HG03045 (cell line): ENCODE data around the gene AGAP4.
"Not testable (repeated sequence)": the region's sequence is repeated elsewhere in the genome, so short reads cannot be mapped to it uniquely, and the experiment has no call there.

Experiments
- ATAC-seq: cut with Tn5 transposase; IDR thresholded peaks from one replicate; pipeline ENCODE4 v1.9.1; 2021; ENCODE audit warnings: mild to moderate bottlenecking, moderate library complexity; ENCODE audit not compliant: unreplicated experiment

Gene AGAP4

DNA sequence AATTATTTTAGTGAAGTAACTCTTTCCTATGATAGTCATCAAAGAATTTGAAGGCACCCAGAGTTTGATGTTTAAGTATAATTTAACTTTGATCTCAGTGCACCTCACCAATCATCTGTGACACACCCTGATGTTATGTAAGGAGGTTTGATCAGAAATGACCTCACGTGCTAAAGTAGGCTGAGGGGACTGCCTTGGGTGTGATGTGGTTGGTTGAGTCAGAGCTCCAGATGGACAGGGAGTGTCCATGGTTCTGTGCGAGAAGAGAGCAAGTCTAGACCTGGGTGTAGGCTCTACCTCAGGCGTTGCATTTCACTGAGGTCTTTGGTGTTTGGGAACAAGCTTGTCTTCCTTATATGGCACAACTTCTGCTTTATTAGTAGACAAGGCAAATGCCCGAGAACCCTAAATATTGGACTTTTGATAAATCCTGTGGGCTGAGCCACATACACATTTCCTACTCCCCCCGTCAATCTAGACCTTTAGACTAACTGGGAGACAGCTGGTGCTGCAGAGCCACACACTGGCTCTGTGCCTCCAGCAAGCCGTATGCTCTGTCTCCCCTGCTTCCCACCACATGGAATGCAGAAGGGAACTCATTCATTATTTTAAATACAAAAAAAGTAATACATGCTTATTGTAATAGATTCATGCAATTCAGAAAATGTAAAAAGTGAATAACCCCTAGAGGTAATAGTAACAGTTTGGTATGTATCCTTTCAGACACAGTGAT, 56.4 kb downstream of the AGAP4 start:
- ATAC-seq = not testable (repeated sequence)

DNA sequence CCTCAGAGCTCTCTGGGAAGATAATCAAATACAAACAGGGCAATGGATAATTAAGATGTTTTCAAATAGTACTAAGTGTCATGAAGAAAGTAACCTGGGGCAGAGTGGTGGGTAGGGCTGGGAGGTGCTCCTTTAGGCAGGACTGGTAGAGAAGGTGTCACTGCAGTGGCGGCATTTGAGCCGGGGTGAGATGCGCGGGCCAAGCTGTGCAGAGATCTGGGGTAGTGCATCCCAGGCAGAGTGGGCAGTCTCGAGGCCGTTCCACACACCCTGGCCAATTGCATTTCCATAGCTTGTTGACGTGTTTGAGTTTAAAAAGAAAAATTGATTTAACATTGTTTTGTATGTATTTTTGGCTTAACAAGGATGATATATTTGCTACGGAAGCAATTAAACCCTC, 57.3 kb downstream of the AGAP4 start:
- not testable (repeated sequence) for ATAC-seq

DNA sequence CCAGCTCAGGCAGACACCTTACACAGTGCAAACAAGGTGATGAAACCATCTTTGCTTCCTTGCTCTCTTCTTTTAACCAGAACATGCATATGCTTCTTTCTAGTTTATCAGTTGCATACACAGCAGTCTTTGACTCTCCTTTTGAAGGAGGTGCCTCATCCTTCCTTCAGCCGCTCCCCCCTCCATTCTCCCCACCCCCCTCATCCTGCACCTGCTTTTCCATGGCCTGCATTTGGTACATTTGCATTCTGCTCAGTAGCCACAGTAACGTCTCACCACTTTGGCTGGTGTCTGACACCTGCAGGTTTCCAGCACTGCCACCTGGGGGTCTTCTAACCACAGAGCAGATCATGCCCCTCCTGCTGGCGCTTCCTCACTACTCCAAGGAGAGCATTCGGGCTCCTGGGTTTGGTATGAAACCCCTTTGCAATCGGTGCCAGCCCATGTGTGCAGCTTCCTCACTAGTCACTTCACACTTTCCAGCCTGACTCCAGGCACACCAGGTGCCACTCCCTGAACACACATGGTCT, 60.0 kb downstream of the AGAP4 start:
- not testable (repeated sequence) for ATAC-seq

DNA sequence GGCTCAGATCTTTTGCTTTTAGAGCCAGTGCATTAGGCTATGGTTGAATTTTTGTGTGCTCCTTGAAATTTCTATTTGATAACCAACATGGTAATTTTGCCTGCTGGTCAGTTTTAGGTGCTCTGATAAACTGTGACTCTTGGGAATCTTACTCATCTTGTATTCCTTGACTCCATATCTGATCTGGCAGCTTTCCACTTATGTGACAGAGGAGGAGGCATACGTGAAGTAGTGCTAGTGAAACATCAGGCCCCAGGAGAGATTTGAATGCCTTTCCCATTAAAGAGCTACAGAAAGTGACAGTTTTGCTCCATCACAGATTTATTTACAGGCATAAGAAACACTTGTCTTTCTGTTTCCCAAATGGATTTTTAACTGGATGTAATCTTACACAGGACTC, 61.1 kb downstream of the AGAP4 start:
- not testable (repeated sequence) for ATAC-seq
